ENCODE results near the gene SH3BP2.
"Not testable (repeated sequence)": the region's sequence is repeated elsewhere in the genome, so short reads cannot be mapped to it uniquely, and the experiment has no call there.

Gene SH3BP2

DNA sequence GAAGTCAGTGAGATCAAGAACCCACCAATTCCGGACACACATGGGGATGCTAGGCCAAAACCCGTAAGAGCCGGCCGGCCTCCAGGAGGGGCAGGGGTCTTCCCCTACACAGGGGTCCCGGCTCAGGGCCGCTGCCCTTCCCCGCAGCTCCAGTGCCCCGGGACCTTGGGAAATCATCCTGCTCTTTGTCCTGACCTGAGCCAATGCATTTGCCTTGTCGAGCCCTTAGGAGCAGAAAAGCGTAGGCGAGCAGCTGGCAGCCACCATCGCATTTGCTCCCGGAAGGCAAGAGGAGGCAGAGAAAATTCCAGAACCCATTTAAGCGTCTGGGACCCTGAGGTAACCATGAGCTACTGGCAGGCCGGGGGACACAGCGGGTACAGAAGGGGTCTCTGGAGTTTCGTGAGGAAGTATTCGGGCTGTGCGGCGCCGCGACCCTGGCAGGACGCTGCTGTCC, 29.3 kb upstream of the SH3BP2 start:
- DNase-seq, result no peak

DNA sequence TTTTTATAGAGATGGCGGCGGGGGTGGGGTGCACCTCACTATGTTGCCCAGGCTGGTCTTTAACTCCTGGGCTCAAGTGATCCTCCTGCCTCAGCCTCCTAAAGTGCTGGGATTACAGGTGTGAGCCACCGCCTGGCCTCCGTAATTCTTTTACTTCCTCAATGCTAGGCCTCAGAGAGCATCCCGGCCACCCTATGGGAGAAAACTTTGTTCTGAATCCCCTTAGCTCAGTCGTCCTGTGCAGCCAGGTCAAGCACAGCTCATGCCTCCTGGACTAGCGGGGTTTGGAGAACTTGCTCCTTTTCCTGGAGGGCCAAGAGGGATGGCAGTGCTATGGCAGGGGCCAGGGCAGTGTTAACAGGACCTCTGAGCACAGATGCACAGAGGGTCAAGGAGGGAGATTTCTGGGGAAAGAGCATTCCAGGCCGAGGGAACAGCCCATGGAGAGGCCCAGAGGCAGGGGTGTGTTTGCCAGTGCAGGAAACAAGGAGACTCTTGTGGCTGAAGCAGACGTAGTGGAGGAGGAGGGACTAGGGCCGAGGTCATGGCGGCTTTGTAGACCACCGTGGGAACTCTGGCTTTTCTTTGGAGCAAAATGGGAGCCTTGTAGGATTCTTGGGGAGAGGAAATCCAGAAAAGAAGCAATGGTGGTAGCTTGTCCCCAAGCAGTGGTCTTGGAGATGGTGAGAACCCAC, 26.9 kb upstream of the SH3BP2 start:
- DNase-seq, result no peak

DNA sequence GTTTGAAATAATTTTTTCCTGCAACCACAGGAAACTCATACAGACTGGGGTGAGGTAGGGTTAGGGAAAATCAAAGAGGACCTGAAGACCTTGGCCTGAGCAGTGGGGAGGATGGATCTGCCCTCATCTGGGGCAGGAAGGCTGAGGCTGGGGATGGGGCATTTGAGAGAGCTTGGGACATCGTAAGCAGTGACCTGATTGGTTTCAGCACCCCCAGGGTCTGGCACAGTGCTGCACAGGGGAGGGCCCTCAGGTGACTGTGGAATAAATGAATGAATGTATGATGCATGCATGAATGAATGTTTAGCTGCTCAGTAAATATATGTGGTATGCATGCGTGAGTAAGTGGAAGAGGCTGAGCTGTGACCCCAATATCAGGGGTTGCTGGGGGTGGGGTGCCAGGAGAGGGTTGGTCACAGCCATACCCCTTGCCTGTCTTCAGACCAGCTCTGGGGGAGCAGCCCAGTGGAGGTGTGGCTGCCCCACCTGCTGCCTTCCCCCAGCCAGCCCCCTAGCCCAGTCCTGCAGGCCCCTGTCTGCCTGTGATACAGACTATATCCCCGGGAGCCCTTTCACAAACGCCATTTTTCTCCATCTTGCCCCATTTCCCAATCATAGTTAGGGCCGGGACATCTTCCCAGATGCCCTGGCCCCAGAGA, 25.7 kb upstream of the SH3BP2 start:
- DNase-seq, result no peak

GRCh38 chr4:2767705-2768074, 25.2 kb upstream of the SH3BP2 start:
- DNase-seq, result no peak

DNA sequence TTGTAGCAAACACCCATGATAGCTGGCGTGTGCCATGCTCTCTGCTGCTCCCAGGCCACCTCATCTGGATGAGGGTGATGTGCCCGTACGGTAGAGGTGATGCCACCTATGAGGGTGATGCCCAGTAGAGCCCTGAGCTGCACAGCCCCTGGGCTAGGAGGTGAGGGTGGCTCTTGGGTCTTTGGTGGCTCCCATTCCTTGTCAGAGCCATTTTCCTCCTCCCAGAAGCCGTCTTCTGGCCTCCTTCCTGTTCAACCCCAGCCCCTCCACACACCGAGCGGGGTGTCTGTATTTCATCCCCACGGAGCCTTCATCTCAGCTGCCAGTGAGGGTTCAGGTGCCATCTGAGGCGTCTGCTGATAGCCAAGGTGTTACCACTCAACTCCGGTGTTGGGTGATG, 24.8 kb upstream of the SH3BP2 start:
- DNase-seq, result no peak

DNA sequence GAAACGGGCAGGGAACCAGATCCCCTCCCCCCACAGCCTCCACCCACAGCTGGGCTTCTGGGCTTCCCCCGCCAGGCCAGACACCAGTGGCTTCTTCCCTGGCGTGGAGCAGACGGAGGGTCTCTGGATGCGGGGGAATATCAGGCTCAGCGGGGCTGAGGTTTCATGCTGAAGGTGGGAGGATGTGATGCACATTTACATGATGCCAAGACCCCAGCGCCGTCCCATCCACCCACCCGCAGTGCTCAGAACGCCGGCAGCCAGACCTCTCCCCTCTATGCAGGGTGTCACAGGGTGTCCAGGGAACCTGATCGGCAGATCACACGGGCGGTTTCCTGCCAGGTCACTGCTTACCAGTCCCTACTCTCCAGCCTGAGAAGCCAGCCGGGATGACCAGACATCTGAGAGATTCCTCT, 24.0 kb upstream of the SH3BP2 start:
- no peak for DNase-seq

DNA sequence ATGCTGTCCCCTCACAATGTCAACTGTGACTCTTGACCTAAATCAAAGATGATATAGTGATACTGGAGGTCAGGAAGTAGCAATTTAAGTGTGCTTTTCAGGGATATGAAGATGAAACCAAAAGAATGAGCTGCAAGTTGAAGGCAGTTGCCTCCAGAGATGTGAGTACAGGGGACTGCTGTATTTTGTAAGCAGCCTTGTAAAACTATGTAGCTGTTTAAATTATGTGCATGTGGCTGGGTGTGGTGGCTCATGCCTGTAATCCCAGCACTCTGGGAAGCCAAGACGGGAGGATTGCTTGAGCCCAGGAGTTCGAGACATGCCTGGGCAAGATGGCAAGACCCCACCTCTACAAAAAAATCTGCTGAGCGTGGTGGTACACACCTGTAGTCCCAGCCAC, 21.6 kb upstream of the SH3BP2 start:
- no peak for DNase-seq

- DNase-seq, result not testable (repeated sequence)
These were observed 12.2 kb upstream of the SH3BP2 start for GRCh38 chr4:2780643-2781042.

GRCh38 chr4:2781911-2782310, 11.0 kb upstream of the SH3BP2 start:
- no peak for DNase-seq

- no peak for DNase-seq
These were observed 9.1 kb upstream of the SH3BP2 start for GRCh38 chr4:2783790-2784189.

DNA sequence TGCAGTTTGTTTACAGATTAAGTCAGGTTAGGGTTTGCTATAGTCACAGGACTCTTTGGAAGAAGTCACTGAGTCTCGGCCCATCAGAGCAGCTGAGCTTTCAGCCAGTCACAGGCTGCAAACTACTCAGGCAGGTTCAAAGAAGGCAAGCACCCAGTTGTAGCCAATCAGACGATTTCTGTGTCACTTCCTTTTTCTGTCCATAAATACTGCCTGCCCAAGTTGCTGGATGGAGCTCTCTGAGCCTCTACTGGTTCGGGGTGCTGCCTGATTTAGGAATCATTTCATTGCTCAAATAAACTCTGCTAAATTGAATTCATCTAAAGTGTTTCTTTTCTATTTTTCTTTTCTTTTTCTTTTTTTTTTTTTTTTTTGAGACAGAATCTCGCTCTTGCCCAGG, 7.3 kb upstream of the SH3BP2 start:
- DNase-seq, result no peak

- DNase-seq, result no peak
These were observed 6.7 kb upstream of the SH3BP2 start for GRCh38 chr4:2786152-2786671.

GRCh38 chr4:2786794-2787229, 6.1 kb upstream of the SH3BP2 start:
- DNase-seq, result no peak

- no peak for DNase-seq
These were observed 5.4 kb upstream of the SH3BP2 start for GRCh38 chr4:2787230-2788100.

DNA sequence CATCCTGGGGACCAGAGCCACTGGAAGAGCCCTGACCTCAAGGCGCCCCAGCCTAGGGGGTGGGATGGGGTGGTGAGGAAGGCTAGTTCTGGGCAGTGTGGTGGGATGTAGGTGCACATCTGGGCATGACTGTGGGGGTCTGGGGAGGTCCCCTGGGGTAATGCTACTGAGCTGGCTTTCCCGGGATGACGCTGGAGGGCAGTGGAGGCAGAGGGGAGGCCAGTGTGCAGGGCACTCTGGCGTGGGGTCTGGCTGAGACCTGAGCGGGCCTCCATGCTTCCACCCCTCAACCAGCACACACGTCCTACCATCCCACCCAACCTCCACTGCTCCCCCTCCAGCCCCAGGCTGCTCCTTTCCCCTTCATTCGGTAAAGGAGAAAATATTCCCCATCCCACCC, 4.8 kb upstream of the SH3BP2 start:
- no peak for DNase-seq

DNA sequence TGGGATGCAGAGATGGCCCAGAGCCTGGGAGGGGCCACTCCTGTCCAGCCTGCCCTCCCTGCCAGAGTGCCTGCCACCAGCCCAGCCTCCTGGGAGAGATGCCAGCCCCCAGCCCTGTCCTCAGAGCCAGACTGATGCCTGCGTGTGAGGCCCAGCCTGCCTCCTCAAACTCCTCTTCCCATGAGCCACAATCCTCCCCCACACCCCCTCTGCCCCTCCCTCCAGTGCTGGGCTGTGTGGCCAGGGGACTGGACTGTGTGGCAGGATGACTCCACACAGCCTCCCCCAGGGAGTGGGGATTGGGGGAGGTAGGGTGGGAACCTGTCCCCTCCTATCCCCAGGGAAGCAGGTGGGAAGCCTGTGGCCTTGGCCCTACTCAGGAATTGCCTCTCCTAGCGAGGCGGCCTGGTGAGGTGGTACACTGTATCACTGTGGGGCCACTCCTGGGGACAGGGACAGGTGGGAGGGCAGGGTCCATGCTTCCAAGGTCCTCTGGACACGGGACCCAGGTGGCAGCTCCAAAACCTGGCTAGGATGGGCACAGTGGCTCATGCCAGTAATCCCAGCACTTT, 4.3 kb upstream of the SH3BP2 start:
- DNase-seq, result no peak

GRCh38 chr4:2789351-2789750, 3.5 kb upstream of the SH3BP2 start:
- no peak for DNase-seq

DNA sequence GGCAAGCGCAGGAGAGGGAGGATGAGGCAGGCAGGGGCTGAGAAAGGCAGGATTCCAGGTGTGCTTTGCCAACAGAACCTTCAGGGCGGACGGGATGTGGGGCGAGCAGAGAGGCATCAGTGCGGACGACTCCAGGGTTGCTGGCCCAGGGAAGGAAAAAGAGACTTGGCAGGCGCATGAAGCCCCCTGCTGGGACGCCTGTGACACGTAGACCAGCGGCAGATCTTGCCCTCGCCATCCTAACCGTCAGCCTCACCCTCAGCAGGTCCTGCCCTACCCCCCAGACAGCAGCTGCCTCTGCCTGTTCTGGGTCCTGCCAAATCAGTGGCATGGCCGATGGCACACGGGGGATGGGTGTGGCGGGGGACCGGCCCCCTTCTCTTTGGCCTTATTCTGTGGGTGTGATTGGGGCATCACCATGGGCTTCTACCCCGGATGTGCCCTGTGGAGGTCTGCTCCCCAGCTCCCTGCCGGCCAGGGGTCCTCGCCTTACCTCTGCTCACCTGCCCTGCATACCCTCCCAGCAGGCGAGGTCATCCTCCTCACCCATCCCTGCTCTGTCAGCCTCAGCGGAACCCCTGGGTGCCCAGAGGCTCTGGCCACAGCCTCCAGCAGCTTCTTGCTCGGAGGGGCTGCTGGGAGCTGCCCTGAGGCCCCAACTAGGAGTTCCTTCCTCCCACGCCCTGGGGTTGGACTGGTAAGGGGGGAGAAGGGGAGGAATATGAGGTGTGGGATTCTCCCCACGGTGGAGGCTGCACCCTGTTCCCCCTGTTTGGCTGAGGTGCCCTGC, 2.9 kb upstream of the SH3BP2 start:
- DNase-seq, result no peak

DNA sequence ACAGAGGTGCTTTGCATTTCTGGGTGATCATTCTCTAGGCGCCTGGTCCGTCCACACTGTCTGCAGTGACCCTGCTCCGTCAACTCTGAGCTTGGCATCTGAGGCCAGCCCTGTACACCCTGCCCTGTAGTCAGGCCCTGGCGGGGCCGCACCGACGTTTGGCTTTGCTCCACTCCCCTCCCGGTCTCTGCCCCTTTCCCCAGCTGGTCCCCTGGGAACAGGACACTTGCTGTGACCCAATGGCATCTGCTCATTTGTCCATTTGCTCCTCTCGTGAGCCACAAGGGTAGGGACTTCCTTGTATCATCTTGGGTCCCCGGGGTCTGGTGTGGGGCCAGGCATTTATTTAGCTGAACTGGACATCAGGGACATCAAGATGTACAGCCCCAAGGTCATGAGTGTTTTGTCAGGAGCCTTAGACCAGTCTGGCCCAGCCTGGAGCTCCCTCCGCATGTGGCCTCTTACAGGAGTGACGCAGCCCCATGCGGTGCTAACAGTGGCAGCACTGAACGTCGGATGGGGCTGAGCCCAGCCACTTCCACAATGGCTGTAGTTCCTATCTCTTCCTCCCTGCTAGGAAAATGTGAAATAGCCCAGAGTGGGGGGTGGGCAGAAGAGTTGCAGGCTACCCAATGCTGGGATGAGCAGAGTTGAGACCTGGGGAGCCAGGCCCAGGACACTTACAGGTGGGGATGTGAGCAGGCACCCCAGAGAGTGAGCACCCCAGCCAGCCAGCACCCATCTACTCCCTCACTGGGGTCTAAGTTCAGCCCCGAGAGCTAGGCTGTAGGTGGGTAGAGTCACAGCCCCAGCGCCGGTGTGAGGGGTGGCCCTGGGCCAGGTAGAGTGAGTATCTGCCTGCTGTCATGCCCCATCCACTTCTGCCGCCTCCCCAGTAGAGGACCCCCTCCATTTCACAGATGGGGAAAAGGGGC, 2.0 kb upstream of the SH3BP2 start:
- DNase-seq, result no peak

GRCh38 chr4:2791518-2792395, 1.1 kb upstream of the SH3BP2 start:
- no peak for DNase-seq
